Endothelial cell of umbilical vein (primary cell): ENCODE data around the gene IL17RD. TPM values are rescaled to one million over a fixed set of nuclear protein-coding genes. Genes with fewer than 3 reads are reported as not detected.

Experiments
- BruUV-seq: library from RNA; stranded (reverse); fragments of 400-500 nt; replicated peaks from 2 replicates; lab custom pipeline; 2021; lab: Mats Ljungman, UMichigan
- CTCF ChIA-PET: fragments of 300-600, 350-600 bp; sonication (Branson Sonifier 250); formaldehyde crosslinking; loops from one replicate; lab custom pipeline; 2021; ENCODE audit warnings: antibody characterized with exemption, inconsistent platforms; lab: Charles Lee
- POLR2A ChIA-PET: fragments of 300-600, 350-600 bp; sonication (Branson Sonifier 250); formaldehyde crosslinking; loops from one replicate; lab custom pipeline; 2021; ENCODE audit warnings: antibody characterized with exemption, inconsistent platforms; lab: Charles Lee
- DNase-seq: peaks from one replicate; pipeline ENCODE4 v3.0.0-alpha.2; 2011; ENCODE audit warnings: low read depth, low spot score
- FAIRE-seq: peaks from 2 replicates; lab custom pipeline; 2011; peaks lifted over from hg19 to GRCh38; lab: Jason Lieb, UNC
- H2AFZ ChIP-seq: 2 replicates; pipeline ENCODE4 v1.6.0; 2012; ENCODE audit warnings: low read depth, low read length, control low read depth, inconsistent platforms
- H3K27ac ChIP-seq: 2 replicates; pipeline ENCODE4 v1.5.1; 2011; ENCODE audit warnings: low read depth, mild to moderate bottlenecking, control low read depth, low read length, moderate library complexity; ENCODE audit not compliant: insufficient read depth
- H3K27me3 ChIP-seq, 2 experiments: 2 replicates each; pipeline versions ENCODE4 v1.6.0 to v1.6.1; 2011; ENCODE audit warnings: low read length in 2 of 2, mixed read lengths in 1 of 2; ENCODE audit not compliant: control insufficient read depth in 2 of 2, insufficient read depth in 2 of 2
- H3K36me3 ChIP-seq, 2 experiments: 2 replicates in 1 of 2; 3 replicates in 1 of 2; pipeline ENCODE4 v1.5.1; 2011; ENCODE audit warnings: low read length in 2 of 2, mild to moderate bottlenecking in 1 of 2, moderate library complexity in 1 of 2; ENCODE audit not compliant: control insufficient read depth in 2 of 2, insufficient read depth in 2 of 2; ENCODE audit errors: extremely low read depth in 1 of 2
- H3K4me1 ChIP-seq: 3 replicates; pipeline ENCODE4 v1.5.1; 2011; ENCODE audit warnings: mild to moderate bottlenecking, low read length; ENCODE audit not compliant: control insufficient read depth, insufficient read depth; ENCODE audit errors: extremely low read depth
- H3K4me2 ChIP-seq: 2 replicates; pipeline ENCODE4 v1.6.1; 2011; ENCODE audit warnings: low read length, control low read depth, mixed read lengths; ENCODE audit not compliant: insufficient read depth
- H3K4me3 ChIP-seq, 3 experiments: fragments of 200-600 bp in 1 of 3; sonication (generic), shearing (Covaris generic) in 1 of 3; replicated peaks in 1 of 3; 2 replicates each; pipeline ENCODE4 v1.5.1; 2011 to 2016; ENCODE audit warnings: control low read depth in 3 of 3, low read length in 3 of 3, mild to moderate bottlenecking in 2 of 3, inconsistent platforms in 1 of 3, low read depth in 1 of 3, moderate library complexity in 1 of 3; ENCODE audit not compliant: insufficient read depth in 1 of 3
- H3K79me2 ChIP-seq: 2 replicates; pipeline ENCODE4 v1.6.0; 2012; ENCODE audit warnings: low read length, inconsistent platforms; ENCODE audit not compliant: control insufficient read depth, insufficient read depth
- H3K9ac ChIP-seq: replicated peaks from 2 replicates; pipeline ENCODE3; 2011; ENCODE audit warnings: low read length, control low read depth; ENCODE audit not compliant: insufficient read depth; ENCODE audit errors: extremely low read depth
- H3K9me1 ChIP-seq: replicated peaks from 3 replicates; pipeline ENCODE4 v1.6.0; 2011; ENCODE audit warnings: mild to moderate bottlenecking, low read length; ENCODE audit not compliant: control insufficient read depth, insufficient read depth; ENCODE audit errors: extremely low read depth
- H3K9me3 ChIP-seq: replicated peaks from 2 replicates; pipeline ENCODE4 v1.5.1; 2012; ENCODE audit warnings: low read length, inconsistent platforms; ENCODE audit not compliant: control insufficient read depth, insufficient read depth
- H4K20me1 ChIP-seq: replicated peaks from 2 replicates; pipeline ENCODE3; 2011; ENCODE audit warnings: mild to moderate bottlenecking, low read length; ENCODE audit not compliant: control insufficient read depth, insufficient read depth; ENCODE audit errors: extremely low read depth
- MAX ChIP-seq: IDR thresholded peaks from 2 replicates; pipeline ENCODE4 v1.6.1; 2011; ENCODE audit not compliant: insufficient read depth, insufficient read length
- POLR2AphosphoS5 ChIP-seq: IDR thresholded peaks from 2 replicates; pipeline ENCODE4 v1.6.1; 2012; ENCODE audit warnings: low read depth, mild to moderate bottlenecking, control low read depth, low read length, moderate library complexity; ENCODE audit not compliant: insufficient read depth
- dilution Hi-C: fragments of 300-500 bp; cut with MboI; formaldehyde crosslinking; loops from one replicate; pipeline ENCODE4 v1.15.0; 2019; ENCODE audit warnings: low sequenced_read_pairs; ENCODE audit not compliant: extremely low pct_ligation_motif_present
- intact Hi-C: fragments of 100-400 bp; cut with micrococcal nuclease; formaldehyde crosslinking; loops from one replicate; pipeline ENCODE4 v1.10.0; 2022
- polyA plus RNA-seq, 4 experiments: library from polyadenylated mRNA; depleted of rRNA in 3 of 4; stranded (reverse) in 3 of 4; unstranded in 1 of 4; fragments of >200 nt; gene quantifications; 2 replicates each; pipeline versions ENCODE4 v1.2.1 to v1.2.3, GENCODE V29; 2011 to 2012; ENCODE audit warnings: missing spikeins in 1 of 4
- total RNA-seq: library from RNA; stranded (reverse); gene quantifications from 2 replicates; pipeline ENCODE4 v1.2.3, GENCODE V29; 2021
- TF ChIP-seq, protein P1 (sequence below), 2 donors: IDR thresholded peaks; 1 replicate in 1 of 2; 2 replicates in 1 of 2; pipeline ENCODE4 v1.5.1; 2011; ENCODE audit warnings: low read length in 2 of 2, mild to moderate bottlenecking in 2 of 2, moderate library complexity in 2 of 2, control low read depth in 1 of 2, inconsistent platforms in 1 of 2, low read depth in 1 of 2; ENCODE audit not compliant: insufficient read depth in 1 of 2; ENCODE audit errors: extremely low read depth in 1 of 2

The IL17RD gene
- total and polyA plus RNA-seq, 2 donors (not counting 3 experiments of a cell fraction or from before 2014, with no cell fraction given) = 0.36 to 0.93 TPM

DNA sequence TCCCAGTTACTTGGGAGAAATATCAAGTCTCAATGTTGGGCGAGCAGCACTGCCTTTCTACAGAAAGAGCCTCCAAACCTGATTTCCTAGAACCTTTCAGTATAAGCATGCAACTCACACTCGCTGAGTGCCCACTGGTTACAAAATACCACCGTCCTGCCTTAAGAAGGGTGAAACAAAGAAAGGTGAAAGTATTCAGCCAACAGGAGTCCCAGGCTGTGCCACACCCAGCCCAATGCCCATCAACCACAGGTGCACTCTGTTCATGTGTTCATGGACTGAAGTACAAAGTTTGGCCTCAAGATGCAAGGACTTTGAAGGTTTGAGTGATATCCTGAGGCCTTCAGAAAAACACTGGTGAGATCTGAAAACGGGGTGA, 34.0 kb downstream of the IL17RD start:
- BruUV-seq = no TSS peak
- Histone ChIP-seq H3K27me3 (peaks cover 14 to 28% of the 10 kb centered on the region in 2 experiments), H4K20me1 (no peaks in the 10 kb centered on the region), H3K36me3 (no peaks in the 10 kb centered on the region), H2AFZ (no peak overlapping the region), H3K9ac (no peak overlapping the region), H3K4me2 (no peak overlapping the region), H3K27ac (no peak overlapping the region), H3K9me1 (no peaks in the 10 kb centered on the region), H3K4me3 (no peak overlapping the region), H3K79me2 (no peaks in the 10 kb centered on the region), H3K9me3 (no peaks in the 10 kb centered on the region), H3K4me1 (peaks cover 8% of the 10 kb centered on the region)
- dilution Hi-C loops = no loop called here
- TF ChIP-seq MAX = no peak
- FAIRE-seq = no peak
- POLR2A ChIA-PET = no interaction called here
- DNase-seq = no peak
- CTCF ChIA-PET = no interaction called here
- intact Hi-C loops = loop anchor here (2.0 kb wide), 1 partner anchor 20 kb away; no protein-coding TSS in a partner anchor

- DNase-seq = no peak
Measured at GRCh38 chr3:57130571-57131209, 34.5 kb downstream of the IL17RD start.

More at GRCh38 chr3:57130571-57131209, 34.5 kb downstream of the IL17RD start:
- FAIRE-seq = no peak
- TF ChIP-seq, protein P1, sequence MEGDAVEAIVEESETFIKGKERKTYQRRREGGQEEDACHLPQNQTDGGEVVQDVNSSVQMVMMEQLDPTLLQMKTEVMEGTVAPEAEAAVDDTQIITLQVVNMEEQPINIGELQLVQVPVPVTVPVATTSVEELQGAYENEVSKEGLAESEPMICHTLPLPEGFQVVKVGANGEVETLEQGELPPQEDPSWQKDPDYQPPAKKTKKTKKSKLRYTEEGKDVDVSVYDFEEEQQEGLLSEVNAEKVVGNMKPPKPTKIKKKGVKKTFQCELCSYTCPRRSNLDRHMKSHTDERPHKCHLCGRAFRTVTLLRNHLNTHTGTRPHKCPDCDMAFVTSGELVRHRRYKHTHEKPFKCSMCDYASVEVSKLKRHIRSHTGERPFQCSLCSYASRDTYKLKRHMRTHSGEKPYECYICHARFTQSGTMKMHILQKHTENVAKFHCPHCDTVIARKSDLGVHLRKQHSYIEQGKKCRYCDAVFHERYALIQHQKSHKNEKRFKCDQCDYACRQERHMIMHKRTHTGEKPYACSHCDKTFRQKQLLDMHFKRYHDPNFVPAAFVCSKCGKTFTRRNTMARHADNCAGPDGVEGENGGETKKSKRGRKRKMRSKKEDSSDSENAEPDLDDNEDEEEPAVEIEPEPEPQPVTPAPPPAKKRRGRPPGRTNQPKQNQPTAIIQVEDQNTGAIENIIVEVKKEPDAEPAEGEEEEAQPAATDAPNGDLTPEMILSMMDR (IDR thresholded peaks at IDR 0.05; ENCODE audit: extremely low read depth in 1 of 2, insufficient read depth in 1 of 2, low read depth in 1 of 2, low read length in 2 of 2) = no peak
- TF ChIP-seq MAX (no peak), POLR2AphosphoS5 (no peak)
- ChIA-PET POLR2A (no interaction called here), CTCF (no interaction called here)
- Histone ChIP-seq H4K20me1 (no peaks in the 10 kb centered on the region), H3K9me1 (no peaks in the 10 kb centered on the region), H3K9ac (no peak overlapping the region), H3K4me3 (no peak overlapping the region), H3K9me3 (no peaks in the 10 kb centered on the region), H3K79me2 (no peaks in the 10 kb centered on the region), H3K27ac (no peak overlapping the region), H3K4me1 (peaks cover 4% of the 10 kb centered on the region), H3K36me3 (no peaks in the 10 kb centered on the region), H3K27me3 (peaks cover 14 to 28% of the 10 kb centered on the region in 2 experiments), H2AFZ (no peak overlapping the region), H3K4me2 (no peak overlapping the region)
- BruUV-seq = no TSS peak
- dilution Hi-C loops (no loop called here), intact Hi-C loops (loop anchor here (2.0 kb wide), 1 partner anchor 20 kb away; no protein-coding TSS in a partner anchor)
